ENCODE data around the gene SLC5A12.

- TF ChIP-seq POLR2A (IDR thresholded peaks at IDR 0.05) = no peak
- no peak for TF ChIP-seq CTCF (IDR thresholded peaks at IDR 0.05)
- no peak for TF ChIP-seq POLR2AphosphoS5 (IDR thresholded peaks at IDR 0.05)
These were observed 2.4 kb downstream of the SLC5A12 start for GRCh38 chr11:26719289-26719973.
